Mesendoderm (in vitro differentiated cells): ENCODE measurements around the gene STEAP3.

Experiments
- DNase-seq: peaks from one replicate; pipeline ENCODE4 v3.0.0; 2013
- H2AK5ac ChIP-seq: 2 replicates; pipeline ENCODE4 v1.6.1; 2013; ENCODE audit warnings: low read length, inconsistent platforms
- H2BK120ac ChIP-seq: 2 replicates; pipeline ENCODE4 v1.6.1; 2013; ENCODE audit warnings: low read depth, mild to moderate bottlenecking, low read length, moderate library complexity, mixed read lengths
- H2BK15ac ChIP-seq: replicated peaks from 2 replicates; pipeline ENCODE4 v1.6.1; 2013; ENCODE audit warnings: low read depth, mild to moderate bottlenecking, moderate library complexity
- H2BK5ac ChIP-seq: 2 replicates; pipeline ENCODE4 v1.6.1; 2013; ENCODE audit warnings: low read length, inconsistent platforms
- H3K18ac ChIP-seq: 2 replicates; pipeline ENCODE4 v1.6.1; 2013; ENCODE audit warnings: mild to moderate bottlenecking, low read length, mixed read lengths
- H3K23ac ChIP-seq: one replicate; pipeline ENCODE4 v1.6.1; 2013; ENCODE audit warnings: low read length
- H3K27ac ChIP-seq: 2 replicates; pipeline ENCODE4 v1.5.1; 2013; ENCODE audit warnings: low read depth, mild to moderate bottlenecking, inconsistent platforms, low read length, moderate library complexity
- H3K27me3 ChIP-seq: 2 replicates; pipeline ENCODE4 v1.6.1; 2013; ENCODE audit warnings: low read length, control low read depth, mild to moderate bottlenecking, inconsistent platforms; ENCODE audit not compliant: insufficient read depth, poor library complexity
- H3K36me3 ChIP-seq: 2 replicates; pipeline ENCODE4 v1.6.1; 2013; ENCODE audit warnings: low read length, inconsistent platforms; ENCODE audit not compliant: control insufficient read depth, insufficient read depth
- H3K4ac ChIP-seq: one replicate; pipeline ENCODE4 v1.6.1; 2013; ENCODE audit warnings: low read depth, mild to moderate bottlenecking, low read length, moderate library complexity
- H3K4me1 ChIP-seq: 2 replicates; pipeline ENCODE4 v1.6.1; 2013; ENCODE audit warnings: low read depth, low read length, inconsistent platforms; ENCODE audit not compliant: control insufficient read depth
- H3K4me2 ChIP-seq: 2 replicates; pipeline ENCODE4 v1.6.1; 2013; ENCODE audit warnings: low read length
- H3K4me3 ChIP-seq: 2 replicates; pipeline ENCODE4 v1.5.1; 2013; ENCODE audit warnings: mild to moderate bottlenecking, low read length
- H3K56ac ChIP-seq: one replicate; pipeline ENCODE4 v1.6.1; 2013; ENCODE audit warnings: low read length
- H3K79me1 ChIP-seq: 2 replicates; pipeline ENCODE4 v1.6.1; 2013; ENCODE audit warnings: low read length, inconsistent platforms
- H3K79me2 ChIP-seq: 2 replicates; pipeline ENCODE4 v1.6.1; 2013; ENCODE audit warnings: mild to moderate bottlenecking, low read length; ENCODE audit not compliant: control insufficient read depth, insufficient read depth
- H3K9ac ChIP-seq: 2 replicates; pipeline ENCODE4 v1.6.1; 2013; ENCODE audit warnings: low read length, inconsistent platforms
- H4K5ac ChIP-seq: one replicate; pipeline ENCODE4 v1.6.1; 2013; ENCODE audit warnings: low read length
- H4K8ac ChIP-seq: one replicate; pipeline ENCODE4 v1.6.1; 2013; ENCODE audit warnings: low read depth, mild to moderate bottlenecking, control low read depth, low read length, moderate library complexity
- WGBS: extraction: QIAGEN DNeasy Blood & Tissue Kit; methylation state at CpG from one replicate; pipeline ENCODE4 v1.1.7; 2013; ENCODE audit warnings: low lambda C conversion rate, missing lambda C conversion rate; ENCODE audit not compliant: insufficient coverage; ENCODE audit errors: extremely low coverage; 5-methylcytosine and 5-hydroxymethylcytosine counted together

STEAP3 gene

GRCh38 chr2:119228136-119228535 is 4.5 kb downstream of the STEAP3 start:
- Histone ChIP-seq H3K27ac (no peak overlapping the region), H2BK15ac (no peak overlapping the region), H3K4ac (no peak overlapping the region), H3K27me3 (no peaks in the 10 kb centered on the region), H3K18ac (no peak overlapping the region), H3K4me3 (no peak overlapping the region), H3K36me3 (no peaks in the 10 kb centered on the region), H3K9ac (no peak overlapping the region), H3K79me1 (no peaks in the 10 kb centered on the region), H3K79me2 (no peaks in the 10 kb centered on the region), H2BK120ac (no peak overlapping the region), H4K8ac (no peak overlapping the region), H4K5ac (no peak overlapping the region), H2AK5ac (no peak overlapping the region), H3K56ac (no peak overlapping the region), H3K4me2 (no peak overlapping the region), H3K23ac (no peak overlapping the region), H3K4me1 (no peaks in the 10 kb centered on the region), H2BK5ac (no peak overlapping the region)
- no peak for DNase-seq
- no CpG with 5 or more reads among the region's 5 CpGs for WGBS

GRCh38 chr2:119228964-119229363 is 5.3 kb downstream of the STEAP3 start:
- no peaks in the 10 kb centered on the region for H3K79me1 ChIP-seq
- no peak overlapping the region for H3K56ac ChIP-seq
- no peak overlapping the region for H4K5ac ChIP-seq
- H2BK15ac ChIP-seq = no peak overlapping the region
- H2BK120ac ChIP-seq = no peak overlapping the region
- no peak overlapping the region for H3K18ac ChIP-seq
- no CpG with 5 or more reads among the region's 7 CpGs for WGBS
- no peak overlapping the region for H4K8ac ChIP-seq
- H2BK5ac ChIP-seq = no peak overlapping the region
- H3K4ac ChIP-seq = no peak overlapping the region
- H3K79me2 ChIP-seq = no peaks in the 10 kb centered on the region
- H3K36me3 ChIP-seq = no peaks in the 10 kb centered on the region
- no peak overlapping the region for H3K4me2 ChIP-seq
- no peak overlapping the region for H3K23ac ChIP-seq
- no peak overlapping the region for H2AK5ac ChIP-seq
- no peak overlapping the region for H3K27ac ChIP-seq
- H3K27me3 ChIP-seq = no peaks in the 10 kb centered on the region
- no peak overlapping the region for H3K4me3 ChIP-seq
- no peak for DNase-seq
- no peak overlapping the region for H3K9ac ChIP-seq
- no peaks in the 10 kb centered on the region for H3K4me1 ChIP-seq

DNA sequence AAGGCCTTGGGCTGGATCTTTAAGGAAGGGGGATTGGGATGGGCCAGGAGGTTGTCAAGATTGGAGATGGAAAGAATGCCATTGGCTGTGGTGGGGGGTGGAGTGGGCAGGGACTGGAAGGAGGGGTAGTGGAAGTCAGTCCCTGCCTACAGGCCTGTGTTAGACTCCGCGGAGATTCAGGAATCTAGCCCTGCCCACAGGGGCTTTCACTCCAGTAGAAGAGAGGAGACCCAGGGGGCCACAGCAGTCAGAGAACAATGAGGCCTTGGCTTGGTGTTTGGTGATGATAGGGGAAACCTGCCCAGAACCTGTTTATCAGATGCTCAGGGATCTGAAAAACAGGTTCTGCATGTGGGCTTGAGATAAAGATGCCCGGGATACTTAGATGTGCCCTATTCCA is 6.1 kb downstream of the STEAP3 start:
- Histone ChIP-seq H2BK5ac (no peak overlapping the region), H3K4me1 (no peaks in the 10 kb centered on the region), H3K27me3 (no peaks in the 10 kb centered on the region), H3K4ac (no peak overlapping the region), H2AK5ac (no peak overlapping the region), H2BK15ac (no peak overlapping the region), H3K4me2 (no peak overlapping the region), H3K27ac (no peak overlapping the region), H3K56ac (no peak overlapping the region), H3K18ac (no peak overlapping the region), H4K8ac (no peak overlapping the region), H3K36me3 (no peaks in the 10 kb centered on the region), H3K4me3 (no peak overlapping the region), H4K5ac (no peak overlapping the region), H3K23ac (no peak overlapping the region), H2BK120ac (no peak overlapping the region), H3K79me2 (no peaks in the 10 kb centered on the region), H3K9ac (no peak overlapping the region), H3K79me1 (no peaks in the 10 kb centered on the region)
- DNase-seq = peak; percentile 53
- no CpG with 5 or more reads among the region's 3 CpGs for WGBS

DNA sequence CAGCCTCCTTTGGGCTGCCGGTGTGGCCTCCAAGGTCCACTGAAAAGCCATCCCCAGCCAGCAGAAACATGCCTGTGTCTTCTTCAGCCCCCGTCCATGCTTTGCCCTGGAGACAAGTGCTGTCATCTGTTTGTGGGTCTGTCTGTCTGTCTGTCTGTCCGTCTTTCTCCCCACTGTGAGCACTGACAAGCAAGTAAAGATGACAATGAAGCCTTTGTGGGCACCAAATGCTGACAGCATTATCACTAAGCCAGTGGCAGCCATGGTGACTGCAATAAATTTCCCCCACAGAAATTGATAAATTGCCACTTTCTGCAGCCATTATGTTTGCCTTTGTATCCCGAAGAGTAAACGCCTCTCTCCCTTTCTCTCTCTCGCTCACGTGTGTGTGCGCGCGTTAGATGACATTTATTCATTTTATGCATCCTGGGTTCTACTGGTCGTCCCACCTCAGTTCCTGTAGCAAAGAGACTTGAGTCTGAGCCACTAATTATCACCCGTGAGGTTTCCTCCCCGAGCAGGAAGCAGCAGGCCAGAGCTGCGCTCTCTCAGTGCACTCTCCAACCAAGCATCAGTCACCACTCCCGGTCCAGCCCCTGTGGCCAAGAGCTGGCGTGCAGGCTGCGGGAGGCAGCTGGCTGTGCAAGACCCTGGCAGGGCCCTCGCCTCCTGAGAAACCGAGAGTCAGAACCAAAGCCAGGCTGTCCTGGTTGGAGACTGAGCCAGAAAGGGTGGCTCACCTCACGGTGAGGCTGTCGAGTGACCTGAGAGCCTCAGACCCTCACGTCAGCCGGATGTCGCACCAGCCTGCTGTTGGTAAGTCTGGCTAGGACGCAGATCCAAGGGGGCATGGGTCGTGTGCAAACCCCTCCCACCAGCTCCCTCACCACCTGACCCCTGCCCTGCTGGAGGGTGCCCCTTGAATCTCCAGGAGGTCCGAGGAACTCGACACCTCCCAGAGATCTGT is 6.9 kb downstream of the STEAP3 start:
- Histone ChIP-seq H3K4me1 (no peaks in the 10 kb centered on the region), H4K8ac (no peak overlapping the region), H3K27me3 (no peaks in the 10 kb centered on the region), H3K27ac (no peak overlapping the region), H2BK15ac (no peak overlapping the region), H4K5ac (no peak overlapping the region), H3K18ac (no peak overlapping the region), H2BK5ac (no peak overlapping the region), H3K23ac (no peak overlapping the region), H3K56ac (no peak overlapping the region), H3K36me3 (no peaks in the 10 kb centered on the region), H3K9ac (no peak overlapping the region), H3K79me1 (no peaks in the 10 kb centered on the region), H3K4ac (no peak overlapping the region), H2BK120ac (no peak overlapping the region), H3K79me2 (no peaks in the 10 kb centered on the region), H3K4me2 (no peak overlapping the region), H2AK5ac (no peak overlapping the region), H3K4me3 (no peak overlapping the region)
- no CpG with 5 or more reads among the region's 28 CpGs for WGBS
- no peak for DNase-seq

DNA sequence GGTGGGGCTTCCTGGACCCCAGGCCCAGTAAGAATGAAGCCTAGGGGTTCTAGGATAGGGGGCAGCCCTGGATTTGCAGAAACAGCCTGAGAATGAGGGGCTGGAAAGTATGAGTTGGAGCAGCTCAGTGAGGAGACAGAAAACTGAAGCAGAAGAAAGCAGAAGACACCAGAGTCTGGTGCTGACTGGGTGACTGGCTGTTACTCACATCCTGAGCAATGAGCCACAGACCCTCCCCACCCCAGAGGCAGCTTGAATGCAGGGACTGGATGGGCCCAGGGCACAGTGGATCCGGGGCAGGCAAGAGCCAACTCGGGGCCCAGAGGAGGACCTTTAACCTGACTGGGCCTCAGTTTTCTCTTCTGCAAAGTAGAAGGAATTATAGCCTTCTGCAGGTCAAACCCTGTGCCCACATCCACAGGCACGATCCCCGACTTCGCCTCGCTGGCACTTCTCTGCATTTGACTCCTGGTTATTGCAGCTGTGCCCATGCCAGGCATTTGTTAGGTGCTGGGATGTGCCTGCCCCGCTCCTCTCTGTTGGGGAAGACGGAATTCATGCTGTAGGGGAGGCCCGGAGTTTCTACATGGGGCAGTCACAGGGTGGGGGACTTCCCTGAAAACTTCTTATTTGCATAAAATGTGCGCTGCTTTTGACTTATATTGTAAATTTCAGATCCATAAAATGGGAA is 8.5 kb downstream of the STEAP3 start:
- WGBS = no CpG with 5 or more reads among the region's 10 CpGs
- H2BK120ac ChIP-seq = no peak overlapping the region
- no peaks in the 10 kb centered on the region for H3K79me1 ChIP-seq
- H2BK15ac ChIP-seq = no peak overlapping the region
- no peaks in the 10 kb centered on the region for H3K4me1 ChIP-seq
- H4K8ac ChIP-seq = no peak overlapping the region
- DNase-seq = no peak
- H3K27me3 ChIP-seq = no peaks in the 10 kb centered on the region
- H2BK5ac ChIP-seq = no peak overlapping the region
- H3K9ac ChIP-seq = no peak overlapping the region
- H3K56ac ChIP-seq = no peak overlapping the region
- H3K4ac ChIP-seq = no peak overlapping the region
- H2AK5ac ChIP-seq = no peak overlapping the region
- H3K36me3 ChIP-seq = no peaks in the 10 kb centered on the region
- H3K4me2 ChIP-seq = no peak overlapping the region
- no peak overlapping the region for H3K23ac ChIP-seq
- H4K5ac ChIP-seq = no peak overlapping the region
- H3K18ac ChIP-seq = no peak overlapping the region
- H3K27ac ChIP-seq = no peak overlapping the region
- H3K4me3 ChIP-seq = no peak overlapping the region
- no peaks in the 10 kb centered on the region for H3K79me2 ChIP-seq
